Upper lobe of left lung (tissue), 6 donors: ENCODE results near the gene UNC13B. TPM values are rescaled to one million over a fixed set of nuclear protein-coding genes. Genes with fewer than 3 reads are reported as not detected.

ENCODE experiments used
- ATAC-seq, 2 donors: fragments of 200-7000 bp; cut with Tn5 transposase; one replicate each; pipeline ENCODE4 v1.9.1; 2022; ENCODE audit warnings: mild to moderate bottlenecking in 2 of 2, moderate library complexity in 2 of 2; ENCODE audit not compliant: low FRiP score in 2 of 2
- DNase-seq, 2 donors: peaks; one replicate each; pipeline ENCODE4 v3.0.0-alpha.2; 2019 to 2020
- H3K27ac ChIP-seq, 4 donors: fragments of 200-600 bp; sonication (generic); one replicate each; pipeline ENCODE4 v1.5.1; 2016 to 2019
- H3K27me3 ChIP-seq, 4 donors: fragments of 200-600 bp; sonication (generic); one replicate each; pipeline ENCODE4 v1.5.1; 2017 to 2019
- H3K36me3 ChIP-seq, 4 donors: fragments of 200-600 bp; sonication (generic); one replicate each; pipeline ENCODE4 v1.5.1; 2016 to 2019
- H3K4me1 ChIP-seq, 4 donors: fragments of 200-600 bp; sonication (generic); one replicate each; pipeline ENCODE4 v1.5.1; 2018 to 2019
- H3K4me3 ChIP-seq, 4 donors: fragments of 200-600 bp; sonication (generic); one replicate each; pipeline ENCODE4 v1.5.1; 2017 to 2019; ENCODE audit warnings: mild to moderate bottlenecking in 2 of 4, moderate library complexity in 1 of 4
- H3K9me3 ChIP-seq, 4 donors: fragments of 200-600 bp; sonication (generic); one replicate each; pipeline ENCODE4 v1.5.1; 2018 to 2019
- EP300 ChIP-seq, 4 donors: sonication (generic); formaldehyde crosslinking; IDR thresholded peaks; one replicate each; pipeline ENCODE4 v1.5.1; 2017; ENCODE audit warnings: antibody characterized with exemption in 4 of 4, control low read depth in 2 of 4
- POLR2A ChIP-seq, 4 donors: fragments of 450-650 bp; IDR thresholded peaks; one replicate each; pipeline ENCODE4 v1.5.1; 2016 to 2017; ENCODE audit warnings: antibody characterized with exemption in 4 of 4, mild to moderate bottlenecking in 2 of 4
- POLR2AphosphoS5 ChIP-seq, 2 donors: sonication (generic); formaldehyde crosslinking; IDR thresholded peaks; one replicate each; pipeline ENCODE4 v1.5.1; 2017; ENCODE audit warnings: antibody characterized with exemption in 2 of 2
- WGBS, 2 donors: methylation state at CpG; one replicate each; pipeline ENCODE4 v1.1.5; 2017 to 2018; 5-methylcytosine and 5-hydroxymethylcytosine counted together
- total RNA-seq, 6 donors: library from RNA; depleted of rRNA in 4 of 6; stranded (reverse); fragments of >200 nt in 4 of 6; gene quantifications; one replicate each; pipeline versions ENCODE4 v1.1.0 to v1.2.1, GENCODE V29; 2016 to 2021
- TF ChIP-seq, protein P1 (sequence below), 6 experiments: fragments of 450-650 bp in 4 of 6; fragments of 200-600 bp in 2 of 6; sonication (generic) in 2 of 6; IDR thresholded peaks; one replicate each; pipeline ENCODE4 v1.5.1; 2016 to 2019; ENCODE audit warnings: antibody characterized with exemption in 6 of 6
- donor health status: DM: no; HTN: no; CAD: no; lungs with moderate emphysema.
- donor health status: DM: no; HTN: yes; CAD: no; lungs with severe emphysema.

The UNC13B gene
- total RNA-seq, 6 donors from 2014 or later, result 68.3 to 300 (median 151) TPM

DNA sequence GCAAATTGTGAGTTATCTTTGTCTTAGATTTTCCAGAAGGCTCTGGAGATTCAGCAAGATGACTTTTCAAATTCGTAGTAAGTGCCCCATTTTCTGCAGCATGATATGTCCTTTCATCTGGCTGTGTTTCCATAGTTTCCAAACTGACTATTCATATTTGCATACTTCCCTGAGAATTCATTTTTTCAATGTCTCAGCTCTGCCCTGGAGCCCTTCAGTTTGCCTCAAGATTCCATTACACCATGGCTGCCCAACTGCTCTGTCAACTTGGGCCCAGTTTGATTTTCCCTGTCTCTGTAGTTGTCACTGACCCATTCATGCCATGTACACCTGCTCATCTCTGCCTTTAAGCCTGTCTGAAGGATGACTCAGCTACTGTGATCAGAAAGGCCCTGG lies 233.9 kb downstream of the UNC13B start:
- DNase-seq (no peak), ATAC-seq (no peak)
- no peaks in the 10 kb centered on the region for H3K9me3 ChIP-seq
- peaks cover 47 to 93% (median 73%) of the 10 kb centered on the region in 4 donors for H3K36me3 ChIP-seq
- no peaks in the 10 kb centered on the region for H3K27me3 ChIP-seq
- WGBS, 2 donors, result 83 to 91% methylated on average over 1 of the region's 1 CpG
- no peak overlapping the region for H3K27ac ChIP-seq
- no peaks in the 10 kb centered on the region for H3K4me1 ChIP-seq
- TF ChIP-seq, protein P1, sequence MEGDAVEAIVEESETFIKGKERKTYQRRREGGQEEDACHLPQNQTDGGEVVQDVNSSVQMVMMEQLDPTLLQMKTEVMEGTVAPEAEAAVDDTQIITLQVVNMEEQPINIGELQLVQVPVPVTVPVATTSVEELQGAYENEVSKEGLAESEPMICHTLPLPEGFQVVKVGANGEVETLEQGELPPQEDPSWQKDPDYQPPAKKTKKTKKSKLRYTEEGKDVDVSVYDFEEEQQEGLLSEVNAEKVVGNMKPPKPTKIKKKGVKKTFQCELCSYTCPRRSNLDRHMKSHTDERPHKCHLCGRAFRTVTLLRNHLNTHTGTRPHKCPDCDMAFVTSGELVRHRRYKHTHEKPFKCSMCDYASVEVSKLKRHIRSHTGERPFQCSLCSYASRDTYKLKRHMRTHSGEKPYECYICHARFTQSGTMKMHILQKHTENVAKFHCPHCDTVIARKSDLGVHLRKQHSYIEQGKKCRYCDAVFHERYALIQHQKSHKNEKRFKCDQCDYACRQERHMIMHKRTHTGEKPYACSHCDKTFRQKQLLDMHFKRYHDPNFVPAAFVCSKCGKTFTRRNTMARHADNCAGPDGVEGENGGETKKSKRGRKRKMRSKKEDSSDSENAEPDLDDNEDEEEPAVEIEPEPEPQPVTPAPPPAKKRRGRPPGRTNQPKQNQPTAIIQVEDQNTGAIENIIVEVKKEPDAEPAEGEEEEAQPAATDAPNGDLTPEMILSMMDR (IDR thresholded peaks at IDR 0.05), result no peak
- TF ChIP-seq POLR2AphosphoS5 (IDR thresholded peaks at IDR 0.05) (no peak), POLR2A (IDR thresholded peaks at IDR 0.05) (no peak), EP300 (IDR thresholded peaks at IDR 0.05) (no peak)
- H3K4me3 ChIP-seq, result no peak overlapping the region

- Histone ChIP-seq H3K4me1 (no peaks in the 10 kb centered on the region), H3K4me3 (no peak overlapping the region), H3K27ac (no peak overlapping the region), H3K36me3 (peaks cover 48 to 93% (median 73%) of the 10 kb centered on the region in 4 donors), H3K27me3 (no peaks in the 10 kb centered on the region), H3K9me3 (no peaks in the 10 kb centered on the region)
- 85 to 89% methylated on average over 9 to 10 of the region's 10 CpGs for WGBS, 2 donors
- TF ChIP-seq, protein P1 (IDR thresholded peaks at IDR 0.05), result no peak
- TF ChIP-seq EP300 (IDR thresholded peaks at IDR 0.05) (no peak), POLR2AphosphoS5 (IDR thresholded peaks at IDR 0.05) (no peak), POLR2A (IDR thresholded peaks at IDR 0.05) (no peak)
- DNase-seq, result no peak
- no peak for ATAC-seq
Measured at GRCh38 chr9:35396560-35397215, 234.9 kb downstream of the UNC13B start.

DNA sequence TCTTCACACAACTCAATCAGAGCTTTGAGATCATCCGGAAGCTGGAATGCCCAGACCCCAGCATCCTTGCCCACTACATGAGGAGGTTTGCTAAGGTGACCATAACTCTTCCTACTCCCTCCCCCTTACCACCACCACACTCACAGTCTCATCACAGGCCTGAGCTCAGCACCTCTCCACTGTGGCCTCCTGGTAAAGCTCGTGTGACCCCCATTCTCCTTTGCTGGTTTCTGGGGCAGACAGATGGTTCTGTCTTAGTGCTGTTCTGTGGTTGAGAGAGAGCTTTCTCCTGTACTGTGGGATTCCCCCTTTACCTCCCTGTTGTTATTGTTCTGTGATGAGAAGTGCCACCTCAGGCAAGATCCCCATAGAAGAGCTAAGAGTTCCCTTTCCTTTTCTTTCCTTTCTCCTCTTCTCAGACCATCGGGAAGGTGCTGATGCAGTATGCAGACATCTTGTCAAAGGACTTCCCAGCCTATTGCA lies 235.4 kb downstream of the UNC13B start:
- Histone ChIP-seq H3K4me1 (no peaks in the 10 kb centered on the region), H3K36me3 (peaks cover 49 to 94% (median 72%) of the 10 kb centered on the region in 4 donors), H3K4me3 (no peak overlapping the region), H3K27ac (no peak overlapping the region), H3K27me3 (no peaks in the 10 kb centered on the region), H3K9me3 (no peaks in the 10 kb centered on the region)
- DNase-seq (no peak), ATAC-seq (no peak)
- WGBS, 2 donors, result 88 to 91% methylated on average over 3 of the region's 3 CpGs
- no peak for TF ChIP-seq POLR2AphosphoS5 (IDR thresholded peaks at IDR 0.05)
- TF ChIP-seq EP300 (IDR thresholded peaks at IDR 0.05), result no peak
- TF ChIP-seq POLR2A (IDR thresholded peaks at IDR 0.05), result no peak
- TF ChIP-seq, protein P1 (IDR thresholded peaks at IDR 0.05), result no peak

DNA sequence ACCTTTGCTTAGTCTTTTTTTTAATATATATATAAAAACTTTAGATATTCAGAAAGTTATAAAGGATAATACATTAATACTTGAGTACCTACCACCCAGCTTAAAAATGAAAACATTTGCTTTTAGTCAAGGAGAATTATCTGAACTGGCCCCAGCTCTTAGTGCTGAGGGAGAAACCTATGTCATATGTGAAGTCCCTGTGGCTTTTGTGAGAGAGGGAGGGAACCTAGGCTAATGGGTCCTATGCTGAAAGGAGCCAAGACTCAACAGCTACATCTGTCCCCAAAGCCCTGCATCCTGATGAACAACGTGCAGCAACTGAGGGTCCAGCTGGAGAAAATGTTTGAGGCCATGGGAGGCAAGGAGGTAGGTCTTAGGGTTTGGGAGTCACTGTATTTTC lies 236.1 kb downstream of the UNC13B start:
- Histone ChIP-seq H3K27ac (no peak overlapping the region), H3K9me3 (no peaks in the 10 kb centered on the region), H3K36me3 (peaks cover 51 to 99% (median 77%) of the 10 kb centered on the region in 4 donors), H3K27me3 (no peaks in the 10 kb centered on the region), H3K4me3 (no peak overlapping the region), H3K4me1 (no peaks in the 10 kb centered on the region)
- whole genome bisulfite sequencing, 2 donors, result 60 to 91% methylated on average over 1 of the region's 1 CpG
- no peak for DNase-seq
- ATAC-seq, result no peak
- TF ChIP-seq EP300 (IDR thresholded peaks at IDR 0.05), result no peak
- TF ChIP-seq, protein P1 (IDR thresholded peaks at IDR 0.05), result no peak
- TF ChIP-seq POLR2A (IDR thresholded peaks at IDR 0.05), result no peak
- TF ChIP-seq POLR2AphosphoS5 (IDR thresholded peaks at IDR 0.05), result no peak
